H9 (cell line): ENCODE measurements around the gene APP. TPM values are rescaled to one million over a fixed set of nuclear protein-coding genes. Genes with fewer than 3 reads are reported as not detected.

Experiments
- DNase-seq: peaks from one replicate; pipeline ENCODE4 v3.0.0-alpha.2; 2017
- H2AFZ ChIP-seq: one replicate; pipeline ENCODE4 v1.6.1; 2013; ENCODE audit warnings: mild to moderate bottlenecking, low read length, control low read depth, moderate library complexity
- H2AK5ac ChIP-seq: 2 replicates; pipeline ENCODE4 v1.6.1; 2013; ENCODE audit warnings: low read length, control low read depth, mixed read lengths; ENCODE audit not compliant: insufficient read length
- H2BK120ac ChIP-seq: one replicate; pipeline ENCODE4 v1.6.1; 2013; ENCODE audit warnings: low read depth, mild to moderate bottlenecking, low read length, control low read depth, inconsistent platforms; ENCODE audit not compliant: poor library complexity, severe bottlenecking
- H2BK12ac ChIP-seq: 2 replicates; pipeline ENCODE4 v1.6.1; 2013; ENCODE audit warnings: low read length, control low read depth, mixed read lengths, low read depth; ENCODE audit not compliant: insufficient read length
- H2BK15ac ChIP-seq: 2 replicates; pipeline ENCODE4 v1.6.1; 2013; ENCODE audit warnings: low read depth, low read length, control low read depth
- H2BK20ac ChIP-seq: one replicate; pipeline ENCODE4 v1.6.1; 2013; ENCODE audit warnings: low read depth, mild to moderate bottlenecking, low read length, control low read depth, inconsistent platforms; ENCODE audit not compliant: poor library complexity, severe bottlenecking
- H2BK5ac ChIP-seq: 2 replicates; pipeline ENCODE4 v1.6.1; 2013; ENCODE audit warnings: low read length, control low read depth, mixed read lengths; ENCODE audit not compliant: insufficient read length
- H3K14ac ChIP-seq: 2 replicates; pipeline ENCODE4 v1.6.1; 2013; ENCODE audit warnings: low read length, control low read depth; ENCODE audit not compliant: insufficient read depth
- H3K18ac ChIP-seq: 2 replicates; pipeline ENCODE4 v1.6.1; 2013; ENCODE audit warnings: low read depth, mild to moderate bottlenecking, mixed read lengths, low read length, control low read depth; ENCODE audit not compliant: insufficient read length
- H3K23ac ChIP-seq: 2 replicates; pipeline ENCODE4 v1.6.1; 2013; ENCODE audit warnings: low read length, control low read depth, mixed read lengths, low read depth; ENCODE audit not compliant: insufficient read length
- H3K23me2 ChIP-seq: 2 replicates; pipeline ENCODE4 v1.6.1; 2013; ENCODE audit warnings: low read depth, mild to moderate bottlenecking, mixed read lengths, low read length, control low read depth; ENCODE audit not compliant: insufficient read length, poor library complexity, severe bottlenecking
- H3K27ac ChIP-seq: 2 replicates; pipeline ENCODE4 v1.5.1; 2013; ENCODE audit warnings: low read length, control low read depth, mixed read lengths, low read depth; ENCODE audit not compliant: insufficient read length
- H3K27me3 ChIP-seq: 2 replicates; pipeline ENCODE4 v1.6.1; 2013; ENCODE audit warnings: low read length, control low read depth, inconsistent platforms; ENCODE audit not compliant: insufficient read depth
- H3K4ac ChIP-seq: 2 replicates; pipeline ENCODE4 v1.6.1; 2013; ENCODE audit warnings: low read depth, mild to moderate bottlenecking, control low read depth, inconsistent platforms, low read length, moderate library complexity
- H3K4me1 ChIP-seq: 2 replicates; pipeline ENCODE4 v1.6.1; 2013; ENCODE audit warnings: low read length, control low read depth, inconsistent platforms; ENCODE audit not compliant: insufficient read depth
- H3K4me2 ChIP-seq: 2 replicates; pipeline ENCODE4 v1.6.1; 2013; ENCODE audit warnings: low read length, control low read depth, mixed read lengths; ENCODE audit not compliant: insufficient read length, insufficient read depth
- H3K56ac ChIP-seq: 2 replicates; pipeline ENCODE4 v1.6.1; 2013; ENCODE audit warnings: low read depth, mild to moderate bottlenecking, mixed read lengths, low read length, control low read depth; ENCODE audit not compliant: insufficient read length
- H3K79me1 ChIP-seq: 2 replicates; pipeline ENCODE4 v1.6.1; 2013; ENCODE audit warnings: low read depth, mild to moderate bottlenecking, moderate library complexity, low read length, control low read depth, inconsistent platforms; ENCODE audit not compliant: insufficient read depth, poor library complexity, severe bottlenecking
- H3K79me2 ChIP-seq: 2 replicates; pipeline ENCODE4 v1.6.1; 2013; ENCODE audit warnings: low read length, control low read depth, inconsistent platforms; ENCODE audit not compliant: insufficient read depth
- H3K9ac ChIP-seq: 2 replicates; pipeline ENCODE4 v1.6.1; 2013; ENCODE audit warnings: low read length, control low read depth, mixed read lengths; ENCODE audit not compliant: insufficient read length; ENCODE audit errors: extremely low read depth
- H3K9me3 ChIP-seq: one replicate; pipeline ENCODE4 v1.6.1; 2013; ENCODE audit warnings: low read depth, low read length, inconsistent platforms; ENCODE audit not compliant: control insufficient read depth
- H3T11ph ChIP-seq: one replicate; pipeline ENCODE4 v1.6.1; 2013; ENCODE audit warnings: mild to moderate bottlenecking, low read length, control low read depth, inconsistent platforms
- H4K20me1 ChIP-seq: one replicate; pipeline ENCODE4 v1.6.1; 2013; ENCODE audit not compliant: control insufficient read depth, insufficient read length, insufficient read depth
- H4K5ac ChIP-seq: 2 replicates; pipeline ENCODE4 v1.6.1; 2013; ENCODE audit warnings: low read depth, mild to moderate bottlenecking, mixed read lengths, low read length, control low read depth; ENCODE audit not compliant: insufficient read length
- H4K8ac ChIP-seq: replicated peaks from 2 replicates; pipeline ENCODE4 v1.6.1; 2013; ENCODE audit warnings: low read length, control low read depth, mixed read lengths, low read depth; ENCODE audit not compliant: insufficient read length
- H4K91ac ChIP-seq: 2 replicates; pipeline ENCODE4 v1.6.1; 2013; ENCODE audit warnings: low read depth, mild to moderate bottlenecking, moderate library complexity, mixed read lengths, low read length, control low read depth; ENCODE audit not compliant: insufficient read length
- H3K27ac Mint-ChIP-seq, 3 experiments: 2 replicates in 2 of 3; 3 replicates in 1 of 3; pipeline ENCODE4 v1.8.0; 2020 to 2021; ENCODE audit warnings: mixed read lengths in 3 of 3, mild to moderate bottlenecking in 1 of 3, moderate library complexity in 1 of 3
- H3K27me3 Mint-ChIP-seq: 2 replicates; pipeline ENCODE4 v1.8.0; 2021; ENCODE audit warnings: low read depth, mild to moderate bottlenecking, moderate library complexity, mixed read lengths
- H3K36me3 Mint-ChIP-seq, 3 experiments: 2 replicates in 2 of 3; 3 replicates in 1 of 3; pipeline ENCODE4 v1.8.0; 2020 to 2021; ENCODE audit warnings: low read depth in 3 of 3, mixed read lengths in 3 of 3; ENCODE audit not compliant: insufficient read depth in 1 of 3
- H3K4me1 Mint-ChIP-seq, 2 experiments: 2 replicates each; pipeline ENCODE4 v1.8.0; 2020; ENCODE audit warnings: mixed read lengths in 2 of 2
- H3K4me3 Mint-ChIP-seq, 2 experiments: 2 replicates in 1 of 2; 3 replicates in 1 of 2; pipeline ENCODE4 v1.8.0; 2020 to 2021; ENCODE audit warnings: mild to moderate bottlenecking in 2 of 2, mixed read lengths in 2 of 2, moderate library complexity in 1 of 2
- H3K9me3 Mint-ChIP-seq, 2 experiments: 2 replicates in 1 of 2; 3 replicates in 1 of 2; pipeline ENCODE4 v1.8.0; 2020; ENCODE audit warnings: mild to moderate bottlenecking in 2 of 2, mixed read lengths in 2 of 2, moderate library complexity in 1 of 2
- WGBS: extraction: QIAGEN DNeasy Blood & Tissue Kit; methylation state at CpG from one replicate; pipeline ENCODE4 v1.1.7; 2013; ENCODE audit warnings: missing lambda C conversion rate, low lambda C conversion rate, mixed read lengths; ENCODE audit not compliant: insufficient read length; ENCODE audit errors: extremely low coverage; 5-methylcytosine and 5-hydroxymethylcytosine counted together
- total RNA-seq: library from RNA; stranded (reverse); gene quantifications from 2 replicates; pipeline ENCODE4 v1.2.1, GENCODE V29; 2021
- TF ChIP-seq, protein P1 (sequence below): fragments of 200-600 bp; sonication (generic); conservative IDR thresholded peaks from 3 replicates; pipeline ENCODE4 v1.8.0; 2021; ENCODE audit warnings: antibody characterized with exemption, mild to moderate bottlenecking

APP gene
- total RNA-seq, 1 experiment from 2014 or later = 380 TPM

DNA sequence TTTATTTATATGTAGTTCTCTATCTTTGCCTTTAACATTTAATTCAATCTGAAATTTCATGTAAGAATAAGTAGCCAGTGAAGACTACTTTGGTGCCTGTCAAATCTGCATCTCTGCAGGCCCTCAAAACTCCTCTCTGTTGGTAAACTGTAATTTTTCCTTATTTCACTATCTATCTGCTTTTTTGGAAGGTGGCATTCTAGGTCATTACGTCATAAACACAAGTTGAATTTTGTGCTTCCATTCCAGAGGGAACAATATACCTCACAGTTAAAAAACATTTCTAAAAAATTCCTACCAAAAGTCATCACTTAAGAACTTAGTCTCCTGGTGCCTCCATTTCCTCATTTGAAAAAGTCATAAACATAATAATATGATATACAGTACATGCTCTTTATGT lies 259.8 kb downstream of the APP start:
- Histone ChIP-seq H2BK15ac (no peak overlapping the region), H2BK12ac (no peak overlapping the region), H3K4me2 (no peak overlapping the region), H4K5ac (no peak overlapping the region), H2BK120ac (no peak overlapping the region), H2BK20ac (no peak overlapping the region), H3K4me1 (peaks cover 3% of the 10 kb centered on the region; the same call in 1 of the 2 replicates), H3K27ac (no peak overlapping the region), H4K91ac (no peak overlapping the region), H3K4ac (no peak overlapping the region), H4K20me1 (no peaks in the 10 kb centered on the region), H3K56ac (no peak overlapping the region), H3K27me3 (no peaks in the 10 kb centered on the region), H3K9ac (no peak overlapping the region), H3K18ac (no peak overlapping the region), H3K9me3 (no peaks in the 10 kb centered on the region), H3K14ac (no peak overlapping the region), H3T11ph (no peak overlapping the region), H2AK5ac (no peak overlapping the region), H3K23ac (no peak overlapping the region), H2BK5ac (no peak overlapping the region), H4K8ac (no peak overlapping the region), H3K79me1 (peaks cover 2% of the 10 kb centered on the region), H2AFZ (no peak overlapping the region), H3K79me2 (no peaks in the 10 kb centered on the region), H3K23me2 (no peaks in the 10 kb centered on the region)
- TF ChIP-seq, protein P1, sequence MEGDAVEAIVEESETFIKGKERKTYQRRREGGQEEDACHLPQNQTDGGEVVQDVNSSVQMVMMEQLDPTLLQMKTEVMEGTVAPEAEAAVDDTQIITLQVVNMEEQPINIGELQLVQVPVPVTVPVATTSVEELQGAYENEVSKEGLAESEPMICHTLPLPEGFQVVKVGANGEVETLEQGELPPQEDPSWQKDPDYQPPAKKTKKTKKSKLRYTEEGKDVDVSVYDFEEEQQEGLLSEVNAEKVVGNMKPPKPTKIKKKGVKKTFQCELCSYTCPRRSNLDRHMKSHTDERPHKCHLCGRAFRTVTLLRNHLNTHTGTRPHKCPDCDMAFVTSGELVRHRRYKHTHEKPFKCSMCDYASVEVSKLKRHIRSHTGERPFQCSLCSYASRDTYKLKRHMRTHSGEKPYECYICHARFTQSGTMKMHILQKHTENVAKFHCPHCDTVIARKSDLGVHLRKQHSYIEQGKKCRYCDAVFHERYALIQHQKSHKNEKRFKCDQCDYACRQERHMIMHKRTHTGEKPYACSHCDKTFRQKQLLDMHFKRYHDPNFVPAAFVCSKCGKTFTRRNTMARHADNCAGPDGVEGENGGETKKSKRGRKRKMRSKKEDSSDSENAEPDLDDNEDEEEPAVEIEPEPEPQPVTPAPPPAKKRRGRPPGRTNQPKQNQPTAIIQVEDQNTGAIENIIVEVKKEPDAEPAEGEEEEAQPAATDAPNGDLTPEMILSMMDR = no peak
- WGBS = no CpG with 5 or more reads among the region's 1 CpG
- H3K4me1 Mint-ChIP-seq = peaks cover 22 to 30% of the 10 kb centered on the region in 2 experiments
- H3K4me3 Mint-ChIP-seq = no peak overlapping the region
- H3K27ac Mint-ChIP-seq = no peak overlapping the region
- no peak for DNase-seq
- H3K9me3 Mint-ChIP-seq = no peaks in the 10 kb centered on the region
- no peaks in the 10 kb centered on the region for H3K27me3 Mint-ChIP-seq
- H3K36me3 Mint-ChIP-seq = peaks cover 13 to 34% (median 25%) of the 10 kb centered on the region in 3 experiments
